T-helper 17 cell (primary cell): ENCODE data around the gene XK. TPM values are rescaled to one million over a fixed set of nuclear protein-coding genes. Genes with fewer than 3 reads are reported as not detected.
"Not testable (repeated sequence)": the region's sequence is repeated elsewhere in the genome, so short reads cannot be mapped to it uniquely, and the experiment has no call there.

ENCODE experiments used
- ATAC-seq: fragments of 150-1000 bp; cut with Tn5 transposase; 2 replicates; pipeline ENCODE4 v1.10.0; 2021; ENCODE audit warnings: mild to moderate bottlenecking, moderate library complexity
- DNase-seq, 3 donors: peaks; one replicate each; pipeline versions ENCODE4 v3.0.0 to v3.0.0-alpha.2; 2020 to 2021
- H3K9me3 ChIP-seq: one replicate; pipeline ENCODE4 v1.7.0; 2013; ENCODE audit warnings: low read length, mild to moderate bottlenecking; ENCODE audit not compliant: control insufficient read depth, poor library complexity, severe bottlenecking
- H3K27ac Mint-ChIP-seq: one replicate; pipeline ENCODE4 v1.8.0; 2022; ENCODE audit warnings: mild to moderate bottlenecking, moderate library complexity, mixed read lengths
- H3K27me3 Mint-ChIP-seq: one replicate; pipeline ENCODE4 v1.8.0; 2022; ENCODE audit warnings: mixed read lengths
- H3K36me3 Mint-ChIP-seq: one replicate; pipeline ENCODE4 v1.8.0; 2022; ENCODE audit warnings: low read depth, mixed read lengths
- H3K4me1 Mint-ChIP-seq: one replicate; pipeline ENCODE4 v1.8.0; 2022; ENCODE audit warnings: mild to moderate bottlenecking, mixed read lengths
- H3K4me3 Mint-ChIP-seq: one replicate; pipeline ENCODE4 v1.8.0; 2022; ENCODE audit warnings: mild to moderate bottlenecking, moderate library complexity, mixed read lengths
- total RNA-seq, 4 donors: library from RNA in 2 of 4; stranded (reverse) in 2 of 4; gene quantifications; one replicate each; pipeline ENCODE4 v1.2.3 and lab custom pipeline; 2022 to 2026

The XK gene
- total RNA-seq, 2 donors from 2014 or later = 0.32 to 11.3 TPM

DNA sequence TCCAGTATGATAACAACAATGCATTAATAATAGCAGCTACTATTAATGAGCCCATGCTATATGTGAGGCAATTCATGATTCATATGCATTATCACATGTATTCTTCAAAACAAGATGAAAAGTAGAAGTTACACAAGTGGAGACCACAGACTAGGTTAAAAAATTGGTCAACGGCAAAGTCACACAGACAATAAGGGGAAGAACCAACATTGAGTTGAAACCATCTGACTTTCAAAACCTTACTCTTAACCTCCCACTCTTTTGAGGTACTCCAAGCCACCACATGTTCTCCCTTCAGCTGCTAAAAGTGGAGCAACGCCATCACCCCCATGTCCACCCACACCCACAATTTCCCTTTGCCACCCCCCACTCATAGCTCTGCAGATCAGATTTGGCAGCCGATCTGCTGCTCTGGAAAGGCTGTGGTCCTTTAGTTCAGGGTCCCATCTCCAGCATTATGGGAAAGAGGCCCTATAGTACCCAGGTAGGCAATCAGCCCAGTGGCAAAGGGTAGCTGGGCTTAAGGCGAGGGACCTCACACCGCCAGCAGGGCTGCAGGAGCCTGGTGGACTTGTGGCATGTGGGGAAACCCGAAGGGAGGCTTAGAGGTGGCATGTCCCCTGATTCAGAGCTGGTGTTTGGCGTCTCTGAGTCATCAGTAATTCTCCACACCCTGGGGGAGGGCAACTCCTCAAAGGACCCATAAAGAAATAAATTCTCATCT lies 60.8 kb downstream of the XK start:
- DNase-seq (no peak), ATAC-seq (peak; percentile 25)
- Mint-ChIP-seq H3K4me1 (peaks cover 8% of the 10 kb centered on the region), H3K27ac (no peak overlapping the region), H3K27me3 (no peaks in the 10 kb centered on the region), H3K36me3 (no peaks in the 10 kb centered on the region), H3K4me3 (no peak overlapping the region)
- H3K9me3 ChIP-seq = no peaks in the 10 kb centered on the region

DNA sequence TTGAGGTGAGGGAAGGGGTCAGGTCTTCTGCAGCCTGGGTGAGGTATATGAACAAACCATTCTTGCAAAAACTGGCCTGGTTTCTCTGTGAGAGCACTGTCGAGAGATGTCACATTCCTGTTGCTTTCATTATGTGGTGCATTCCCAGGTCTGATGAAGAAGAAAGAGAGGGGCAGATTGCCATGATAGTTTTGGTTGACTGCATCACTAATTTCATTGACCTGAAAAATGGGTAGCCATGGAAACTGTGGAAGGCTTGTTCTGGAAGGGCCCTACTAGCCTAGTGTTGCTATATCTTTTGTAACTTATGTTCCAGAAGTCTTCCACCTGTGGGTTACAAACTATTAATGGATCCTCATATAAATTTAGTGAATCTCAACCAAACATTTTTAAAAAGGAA lies 61.4 kb downstream of the XK start:
- H3K27ac Mint-ChIP-seq = no peak overlapping the region
- ATAC-seq = no peak
- no peak overlapping the region for H3K4me3 Mint-ChIP-seq
- DNase-seq = no peak
- no peaks in the 10 kb centered on the region for H3K36me3 Mint-ChIP-seq
- H3K4me1 Mint-ChIP-seq = peaks cover 10% of the 10 kb centered on the region
- no peaks in the 10 kb centered on the region for H3K9me3 ChIP-seq
- no peaks in the 10 kb centered on the region for H3K27me3 Mint-ChIP-seq

GRCh38 chrX:37752281-37752680 lies 66.7 kb downstream of the XK start:
- H3K4me3 Mint-ChIP-seq = no peak overlapping the region
- no peaks in the 10 kb centered on the region for H3K9me3 ChIP-seq
- ATAC-seq = no peak
- no peaks in the 10 kb centered on the region for H3K27me3 Mint-ChIP-seq
- peaks cover 11% of the 10 kb centered on the region for H3K4me1 Mint-ChIP-seq
- DNase-seq = no peak
- H3K36me3 Mint-ChIP-seq = no peaks in the 10 kb centered on the region
- no peak overlapping the region for H3K27ac Mint-ChIP-seq

- no peak overlapping the region for H3K4me3 Mint-ChIP-seq
- H3K27ac Mint-ChIP-seq = no peak overlapping the region
- ATAC-seq (no peak), DNase-seq (no peak)
- H3K4me1 Mint-ChIP-seq = peaks cover 11% of the 10 kb centered on the region
- H3K9me3 ChIP-seq = no peaks in the 10 kb centered on the region
- H3K36me3 Mint-ChIP-seq = no peaks in the 10 kb centered on the region
- no peaks in the 10 kb centered on the region for H3K27me3 Mint-ChIP-seq
Measured at GRCh38 chrX:37752936-37753335, 67.3 kb downstream of the XK start.

GRCh38 chrX:37753384-37753783 lies 67.8 kb downstream of the XK start:
- Mint-ChIP-seq H3K4me1 (peaks cover 11% of the 10 kb centered on the region), H3K27me3 (no peaks in the 10 kb centered on the region), H3K27ac (no peak overlapping the region), H3K4me3 (no peak overlapping the region), H3K36me3 (no peaks in the 10 kb centered on the region)
- ATAC-seq (no peak), DNase-seq (no peak)
- H3K9me3 ChIP-seq = no peaks in the 10 kb centered on the region

GRCh38 chrX:37754516-37754915 lies 68.9 kb downstream of the XK start:
- no peak for ATAC-seq
- no peak overlapping the region for H3K27ac Mint-ChIP-seq
- no peaks in the 10 kb centered on the region for H3K36me3 Mint-ChIP-seq
- H3K4me3 Mint-ChIP-seq = no peak overlapping the region
- H3K27me3 Mint-ChIP-seq = no peaks in the 10 kb centered on the region
- DNase-seq = no peak
- peaks cover 11% of the 10 kb centered on the region for H3K4me1 Mint-ChIP-seq
- no peaks in the 10 kb centered on the region for H3K9me3 ChIP-seq

- H3K4me1 Mint-ChIP-seq = peaks cover 11% of the 10 kb centered on the region
- no peaks in the 10 kb centered on the region for H3K27me3 Mint-ChIP-seq
- H3K9me3 ChIP-seq = no peaks in the 10 kb centered on the region
- no peak overlapping the region for H3K4me3 Mint-ChIP-seq
- H3K36me3 Mint-ChIP-seq = no peaks in the 10 kb centered on the region
- ATAC-seq = peak; percentile 96
- H3K27ac Mint-ChIP-seq = no peak overlapping the region
- DNase-seq = no peak
Measured at GRCh38 chrX:37755025-37755424, 69.4 kb downstream of the XK start.

GRCh38 chrX:37757082-37757481 lies 71.5 kb downstream of the XK start:
- DNase-seq (no peak), ATAC-seq (no peak)
- H3K27ac Mint-ChIP-seq = no peak overlapping the region
- peaks cover 6% of the 10 kb centered on the region for H3K4me1 Mint-ChIP-seq
- no peaks in the 10 kb centered on the region for H3K27me3 Mint-ChIP-seq
- no peaks in the 10 kb centered on the region for H3K9me3 ChIP-seq
- H3K36me3 Mint-ChIP-seq = no peaks in the 10 kb centered on the region
- no peak overlapping the region for H3K4me3 Mint-ChIP-seq

DNA sequence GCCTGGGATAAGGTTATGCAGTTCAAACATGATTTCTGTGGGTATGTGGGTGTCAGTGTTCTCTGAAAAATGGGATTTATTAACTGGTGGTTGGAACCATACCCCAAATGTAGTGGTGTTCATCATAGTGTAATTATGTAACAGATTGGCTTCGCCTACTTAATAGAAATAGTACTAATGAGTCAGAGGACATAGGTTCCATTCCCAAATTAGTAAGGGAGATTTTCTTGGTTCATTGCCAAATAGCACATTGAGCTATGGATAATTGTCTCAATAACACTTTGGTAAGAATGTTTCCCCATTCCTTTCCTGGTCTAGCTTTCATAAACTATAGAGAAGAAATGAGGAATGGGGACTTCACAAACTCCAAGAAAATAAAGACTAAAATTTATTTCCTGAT lies 73.8 kb downstream of the XK start:
- H3K27me3 Mint-ChIP-seq = no peaks in the 10 kb centered on the region
- H3K4me1 Mint-ChIP-seq = no peaks in the 10 kb centered on the region
- H3K36me3 Mint-ChIP-seq = no peaks in the 10 kb centered on the region
- no peak overlapping the region for H3K4me3 Mint-ChIP-seq
- H3K27ac Mint-ChIP-seq = no peak overlapping the region
- no peaks in the 10 kb centered on the region for H3K9me3 ChIP-seq
- DNase-seq = no peak
- ATAC-seq = no peak

- Mint-ChIP-seq H3K4me3 (no peak overlapping the region), H3K36me3 (no peaks in the 10 kb centered on the region), H3K27me3 (no peaks in the 10 kb centered on the region), H3K27ac (no peak overlapping the region), H3K4me1 (no peaks in the 10 kb centered on the region)
- ATAC-seq = no peak
- no peaks in the 10 kb centered on the region for H3K9me3 ChIP-seq
- DNase-seq = no peak
Measured at GRCh38 chrX:37759878-37760418, 74.4 kb downstream of the XK start.

- peak; percentile 37 for ATAC-seq
- DNase-seq = no peak
- H3K9me3 ChIP-seq = no peaks in the 10 kb centered on the region
- Mint-ChIP-seq H3K27me3 (no peaks in the 10 kb centered on the region), H3K4me1 (peaks cover 3% of the 10 kb centered on the region), H3K36me3 (no peaks in the 10 kb centered on the region), H3K27ac (peak overlapping the region; percentile 34), H3K4me3 (no peak overlapping the region)
Measured at GRCh38 chrX:37763400-37763799, 77.8 kb downstream of the XK start.

DNA sequence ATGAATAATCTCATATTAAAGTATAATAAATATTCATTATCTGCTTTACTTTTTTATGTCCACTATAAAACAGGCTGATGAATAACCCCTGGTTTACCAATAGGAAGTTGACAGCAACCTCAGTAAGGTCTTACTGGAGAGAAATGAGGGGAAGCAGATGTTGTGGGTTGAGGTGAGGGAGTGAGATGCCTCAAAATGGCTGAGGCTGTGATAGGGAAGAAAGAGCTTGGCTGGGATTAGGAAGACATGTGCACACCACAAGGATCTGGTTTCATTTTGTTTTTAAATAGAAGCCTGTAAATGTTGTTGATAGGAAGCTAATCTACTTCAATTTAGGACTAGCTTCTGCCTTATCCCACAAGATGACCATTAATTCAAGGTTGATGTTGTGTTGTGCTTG lies 79.9 kb downstream of the XK start:
- no peaks in the 10 kb centered on the region for H3K9me3 ChIP-seq
- no peak for DNase-seq
- Mint-ChIP-seq H3K4me3 (no peak overlapping the region), H3K27ac (no peak overlapping the region), H3K27me3 (no peaks in the 10 kb centered on the region), H3K4me1 (peaks cover 3% of the 10 kb centered on the region), H3K36me3 (peaks cover 2% of the 10 kb centered on the region)
- ATAC-seq = no peak

DNA sequence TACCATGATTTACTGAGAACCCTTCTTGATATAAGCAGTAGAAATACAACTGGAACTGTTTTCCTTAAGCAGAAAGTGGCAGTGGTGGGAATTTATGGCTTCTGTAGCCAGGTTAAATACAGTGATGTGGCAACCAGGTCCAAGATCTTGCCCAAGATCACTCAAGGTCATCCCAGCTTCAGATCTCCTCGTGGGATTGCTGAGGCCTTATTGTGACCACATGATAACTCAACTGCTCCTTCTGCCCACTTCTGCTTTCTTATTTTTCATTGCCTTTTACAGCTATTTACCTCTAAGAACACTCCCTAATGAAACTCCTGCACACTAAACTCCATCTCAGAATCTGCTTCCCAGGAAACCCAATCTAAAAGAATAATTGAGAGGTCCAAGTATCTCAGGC lies 81.8 kb downstream of the XK start:
- no peaks in the 10 kb centered on the region for H3K9me3 ChIP-seq
- no peak for ATAC-seq
- H3K4me1 Mint-ChIP-seq = peaks cover 3% of the 10 kb centered on the region

GRCh38 chrX:37768866-37769265 lies 83.3 kb downstream of the XK start:
- not testable (repeated sequence) for DNase-seq, H3K4me3 Mint-ChIP-seq, H3K9me3 ChIP-seq, H3K27me3 Mint-ChIP-seq, H3K4me1 Mint-ChIP-seq, H3K36me3 Mint-ChIP-seq, H3K27ac Mint-ChIP-seq, ATAC-seq

More for the DNA sequence above, 81.8 kb downstream of the XK start:
- peaks cover 2% of the 10 kb centered on the region for H3K36me3 Mint-ChIP-seq
- no peak overlapping the region for H3K27ac Mint-ChIP-seq
- DNase-seq = no peak
- no peaks in the 10 kb centered on the region for H3K27me3 Mint-ChIP-seq
- H3K4me3 Mint-ChIP-seq = no peak overlapping the region
